Lower leg skin (tissue), 3 donors: ENCODE data around the gene OR11A1.

Experiments
- CTCF ChIP-seq, 3 donors: fragments of 450-650 bp; IDR thresholded peaks; one replicate each; pipeline ENCODE4 v1.5.1; 2016; ENCODE audit warnings: antibody characterized with exemption in 3 of 3, mild to moderate bottlenecking in 3 of 3, moderate library complexity in 2 of 3
- POLR2A ChIP-seq, 2 donors: fragments of 450-650 bp; IDR thresholded peaks; one replicate each; pipeline ENCODE4 v1.6.1; 2016 to 2017; ENCODE audit warnings: antibody characterized with exemption in 2 of 2, mild to moderate bottlenecking in 1 of 2, moderate library complexity in 1 of 2

GRCh38 chr6:29500594-29500993, 43.7 kb upstream of the OR11A1 start:
- TF ChIP-seq CTCF (IDR thresholded peaks at IDR 0.05) (no peak), POLR2A (IDR thresholded peaks at IDR 0.05) (no peak)
